H9 (cell line): ENCODE measurements around the gene ACSL3. TPM values are rescaled to one million over a fixed set of nuclear protein-coding genes. Genes with fewer than 3 reads are reported as not detected.
"Not testable (repeated sequence)": the region's sequence is repeated elsewhere in the genome, so short reads cannot be mapped to it uniquely, and the experiment has no call there.

Source experiments
- DNase-seq: peaks from one replicate; pipeline ENCODE4 v3.0.0-alpha.2; 2017
- H2AFZ ChIP-seq: one replicate; pipeline ENCODE4 v1.6.1; 2013; ENCODE audit warnings: mild to moderate bottlenecking, low read length, control low read depth, moderate library complexity
- H2AK5ac ChIP-seq: 2 replicates; pipeline ENCODE4 v1.6.1; 2013; ENCODE audit warnings: low read length, control low read depth, mixed read lengths; ENCODE audit not compliant: insufficient read length
- H2BK120ac ChIP-seq: one replicate; pipeline ENCODE4 v1.6.1; 2013; ENCODE audit warnings: low read depth, mild to moderate bottlenecking, low read length, control low read depth, inconsistent platforms; ENCODE audit not compliant: poor library complexity, severe bottlenecking
- H2BK12ac ChIP-seq: 2 replicates; pipeline ENCODE4 v1.6.1; 2013; ENCODE audit warnings: low read length, control low read depth, mixed read lengths, low read depth; ENCODE audit not compliant: insufficient read length
- H2BK15ac ChIP-seq: 2 replicates; pipeline ENCODE4 v1.6.1; 2013; ENCODE audit warnings: low read depth, low read length, control low read depth
- H2BK20ac ChIP-seq: one replicate; pipeline ENCODE4 v1.6.1; 2013; ENCODE audit warnings: low read depth, mild to moderate bottlenecking, low read length, control low read depth, inconsistent platforms; ENCODE audit not compliant: poor library complexity, severe bottlenecking
- H2BK5ac ChIP-seq: 2 replicates; pipeline ENCODE4 v1.6.1; 2013; ENCODE audit warnings: low read length, control low read depth, mixed read lengths; ENCODE audit not compliant: insufficient read length
- H3K14ac ChIP-seq: 2 replicates; pipeline ENCODE4 v1.6.1; 2013; ENCODE audit warnings: low read length, control low read depth; ENCODE audit not compliant: insufficient read depth
- H3K18ac ChIP-seq: 2 replicates; pipeline ENCODE4 v1.6.1; 2013; ENCODE audit warnings: low read depth, mild to moderate bottlenecking, mixed read lengths, low read length, control low read depth; ENCODE audit not compliant: insufficient read length
- H3K23ac ChIP-seq: 2 replicates; pipeline ENCODE4 v1.6.1; 2013; ENCODE audit warnings: low read length, control low read depth, mixed read lengths, low read depth; ENCODE audit not compliant: insufficient read length
- H3K23me2 ChIP-seq: 2 replicates; pipeline ENCODE4 v1.6.1; 2013; ENCODE audit warnings: low read depth, mild to moderate bottlenecking, mixed read lengths, low read length, control low read depth; ENCODE audit not compliant: insufficient read length, poor library complexity, severe bottlenecking
- H3K27ac ChIP-seq: 2 replicates; pipeline ENCODE4 v1.5.1; 2013; ENCODE audit warnings: low read length, control low read depth, mixed read lengths, low read depth; ENCODE audit not compliant: insufficient read length
- H3K27me3 ChIP-seq: 2 replicates; pipeline ENCODE4 v1.6.1; 2013; ENCODE audit warnings: low read length, control low read depth, inconsistent platforms; ENCODE audit not compliant: insufficient read depth
- H3K4ac ChIP-seq: 2 replicates; pipeline ENCODE4 v1.6.1; 2013; ENCODE audit warnings: low read depth, mild to moderate bottlenecking, control low read depth, inconsistent platforms, low read length, moderate library complexity
- H3K4me1 ChIP-seq: 2 replicates; pipeline ENCODE4 v1.6.1; 2013; ENCODE audit warnings: low read length, control low read depth, inconsistent platforms; ENCODE audit not compliant: insufficient read depth
- H3K4me2 ChIP-seq: 2 replicates; pipeline ENCODE4 v1.6.1; 2013; ENCODE audit warnings: low read length, control low read depth, mixed read lengths; ENCODE audit not compliant: insufficient read length, insufficient read depth
- H3K56ac ChIP-seq: 2 replicates; pipeline ENCODE4 v1.6.1; 2013; ENCODE audit warnings: low read depth, mild to moderate bottlenecking, mixed read lengths, low read length, control low read depth; ENCODE audit not compliant: insufficient read length
- H3K79me1 ChIP-seq: 2 replicates; pipeline ENCODE4 v1.6.1; 2013; ENCODE audit warnings: low read depth, mild to moderate bottlenecking, moderate library complexity, low read length, control low read depth, inconsistent platforms; ENCODE audit not compliant: insufficient read depth, poor library complexity, severe bottlenecking
- H3K79me2 ChIP-seq: 2 replicates; pipeline ENCODE4 v1.6.1; 2013; ENCODE audit warnings: low read length, control low read depth, inconsistent platforms; ENCODE audit not compliant: insufficient read depth
- H3K9ac ChIP-seq: 2 replicates; pipeline ENCODE4 v1.6.1; 2013; ENCODE audit warnings: low read length, control low read depth, mixed read lengths; ENCODE audit not compliant: insufficient read length; ENCODE audit errors: extremely low read depth
- H3K9me3 ChIP-seq: one replicate; pipeline ENCODE4 v1.6.1; 2013; ENCODE audit warnings: low read depth, low read length, inconsistent platforms; ENCODE audit not compliant: control insufficient read depth
- H3T11ph ChIP-seq: one replicate; pipeline ENCODE4 v1.6.1; 2013; ENCODE audit warnings: mild to moderate bottlenecking, low read length, control low read depth, inconsistent platforms
- H4K20me1 ChIP-seq: one replicate; pipeline ENCODE4 v1.6.1; 2013; ENCODE audit not compliant: control insufficient read depth, insufficient read length, insufficient read depth
- H4K5ac ChIP-seq: 2 replicates; pipeline ENCODE4 v1.6.1; 2013; ENCODE audit warnings: low read depth, mild to moderate bottlenecking, mixed read lengths, low read length, control low read depth; ENCODE audit not compliant: insufficient read length
- H4K8ac ChIP-seq: replicated peaks from 2 replicates; pipeline ENCODE4 v1.6.1; 2013; ENCODE audit warnings: low read length, control low read depth, mixed read lengths, low read depth; ENCODE audit not compliant: insufficient read length
- H4K91ac ChIP-seq: 2 replicates; pipeline ENCODE4 v1.6.1; 2013; ENCODE audit warnings: low read depth, mild to moderate bottlenecking, moderate library complexity, mixed read lengths, low read length, control low read depth; ENCODE audit not compliant: insufficient read length
- H3K27ac Mint-ChIP-seq, 3 experiments: 2 replicates in 2 of 3; 3 replicates in 1 of 3; pipeline ENCODE4 v1.8.0; 2020 to 2021; ENCODE audit warnings: mixed read lengths in 3 of 3, mild to moderate bottlenecking in 1 of 3, moderate library complexity in 1 of 3
- H3K27me3 Mint-ChIP-seq: 2 replicates; pipeline ENCODE4 v1.8.0; 2021; ENCODE audit warnings: low read depth, mild to moderate bottlenecking, moderate library complexity, mixed read lengths
- H3K36me3 Mint-ChIP-seq, 3 experiments: 2 replicates in 2 of 3; 3 replicates in 1 of 3; pipeline ENCODE4 v1.8.0; 2020 to 2021; ENCODE audit warnings: low read depth in 3 of 3, mixed read lengths in 3 of 3; ENCODE audit not compliant: insufficient read depth in 1 of 3
- H3K4me1 Mint-ChIP-seq, 2 experiments: 2 replicates each; pipeline ENCODE4 v1.8.0; 2020; ENCODE audit warnings: mixed read lengths in 2 of 2
- H3K4me3 Mint-ChIP-seq, 2 experiments: 2 replicates in 1 of 2; 3 replicates in 1 of 2; pipeline ENCODE4 v1.8.0; 2020 to 2021; ENCODE audit warnings: mild to moderate bottlenecking in 2 of 2, mixed read lengths in 2 of 2, moderate library complexity in 1 of 2
- H3K9me3 Mint-ChIP-seq, 2 experiments: 2 replicates in 1 of 2; 3 replicates in 1 of 2; pipeline ENCODE4 v1.8.0; 2020; ENCODE audit warnings: mild to moderate bottlenecking in 2 of 2, mixed read lengths in 2 of 2, moderate library complexity in 1 of 2
- CTCF ChIP-seq: fragments of 200-600 bp; sonication (generic); conservative IDR thresholded peaks from 3 replicates; pipeline ENCODE4 v1.8.0; 2021; ENCODE audit warnings: antibody characterized with exemption, mild to moderate bottlenecking
- WGBS: extraction: QIAGEN DNeasy Blood & Tissue Kit; methylation state at CpG from one replicate; pipeline ENCODE4 v1.1.7; 2013; ENCODE audit warnings: missing lambda C conversion rate, low lambda C conversion rate, mixed read lengths; ENCODE audit not compliant: insufficient read length; ENCODE audit errors: extremely low coverage; 5-methylcytosine and 5-hydroxymethylcytosine counted together
- total RNA-seq: library from RNA; stranded (reverse); gene quantifications from 2 replicates; pipeline ENCODE4 v1.2.1, GENCODE V29; 2021

ACSL3 gene
- total RNA-seq, 1 experiment from 2014 or later, result 60.9 TPM

DNA sequence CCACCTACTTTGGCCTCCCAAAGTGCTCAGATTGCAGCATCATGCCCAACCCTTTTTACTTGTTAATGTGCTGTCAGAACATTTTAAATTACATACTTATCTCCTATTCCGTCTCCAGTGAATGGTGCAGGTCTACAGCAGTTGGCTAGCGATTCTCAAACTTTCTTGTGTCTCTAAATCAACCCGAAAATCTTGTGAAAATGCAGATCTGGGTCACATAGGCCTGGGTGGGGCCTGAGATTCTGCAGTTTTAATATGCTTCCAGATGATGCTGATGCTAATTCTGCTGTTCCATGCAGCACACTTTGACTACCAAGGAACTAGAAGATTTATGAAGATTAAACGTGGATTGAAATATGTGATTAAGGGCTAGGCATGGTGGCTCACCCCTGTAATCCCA, 14.8 kb upstream of the ACSL3 start:
- H3T11ph ChIP-seq, result no peak overlapping the region
- H4K20me1 ChIP-seq, result no peaks in the 10 kb centered on the region
- no peak overlapping the region for H3K4me3 Mint-ChIP-seq
- peaks cover 0 to 3% of the 10 kb centered on the region in 2 experiments; a peak in 1 of 4 replicates for H3K4me1 Mint-ChIP-seq
- no peak overlapping the region for H3K14ac ChIP-seq
- H3K23ac ChIP-seq, result no peak overlapping the region
- H2BK5ac ChIP-seq, result no peak overlapping the region
- no peak overlapping the region for H3K56ac ChIP-seq
- no peaks in the 10 kb centered on the region for H3K4me1 ChIP-seq
- H3K4ac ChIP-seq, result no peak overlapping the region
- H2AK5ac ChIP-seq, result no peak overlapping the region
- H4K8ac ChIP-seq, result no peak overlapping the region
- H3K9ac ChIP-seq, result no peak overlapping the region
- no peaks in the 10 kb centered on the region for H3K27me3 Mint-ChIP-seq
- H2BK120ac ChIP-seq, result no peak overlapping the region
- H3K9me3 ChIP-seq, result no peaks in the 10 kb centered on the region
- no peaks in the 10 kb centered on the region for H3K79me2 ChIP-seq
- TF ChIP-seq CTCF, result no peak
- H3K36me3 Mint-ChIP-seq, result no peaks in the 10 kb centered on the region
- H2AFZ ChIP-seq, result no peak overlapping the region
- no peak overlapping the region for H2BK20ac ChIP-seq
- H3K4me2 ChIP-seq, result no peak overlapping the region
- H3K79me1 ChIP-seq, result no peaks in the 10 kb centered on the region
- H4K5ac ChIP-seq, result no peak overlapping the region
- no peak overlapping the region for H3K27ac Mint-ChIP-seq
- no peaks in the 10 kb centered on the region for H3K9me3 Mint-ChIP-seq
- H3K27ac ChIP-seq, result no peak overlapping the region
- WGBS, result no CpG with 5 or more reads among the region's 4 CpGs
- H4K91ac ChIP-seq, result no peak overlapping the region
- H2BK15ac ChIP-seq, result no peak overlapping the region
- H3K23me2 ChIP-seq, result no peaks in the 10 kb centered on the region
- H2BK12ac ChIP-seq, result no peak overlapping the region
- H3K27me3 ChIP-seq, result no peaks in the 10 kb centered on the region
- DNase-seq, result no peak
- H3K18ac ChIP-seq, result no peak overlapping the region

GRCh38 chr2:222848031-222848430, 12.8 kb upstream of the ACSL3 start:
- H3K4ac ChIP-seq, H2BK15ac ChIP-seq, H2BK12ac ChIP-seq, H3K56ac ChIP-seq, H3K23ac ChIP-seq, H3K9me3 Mint-ChIP-seq, H3K4me2 ChIP-seq, H3K27ac ChIP-seq, H4K8ac ChIP-seq, H3K27ac Mint-ChIP-seq, H3K27me3 Mint-ChIP-seq, H4K5ac ChIP-seq, H3K9ac ChIP-seq, H3K4me1 ChIP-seq, H4K20me1 ChIP-seq, H2BK20ac ChIP-seq, H3K4me1 Mint-ChIP-seq, H3K14ac ChIP-seq, H2AFZ ChIP-seq, H2BK120ac ChIP-seq, H3K23me2 ChIP-seq, H2BK5ac ChIP-seq, H3K4me3 Mint-ChIP-seq, H3K9me3 ChIP-seq, H4K91ac ChIP-seq, H3T11ph ChIP-seq, H3K27me3 ChIP-seq, H2AK5ac ChIP-seq, H3K36me3 Mint-ChIP-seq, H3K79me2 ChIP-seq, H3K18ac ChIP-seq, H3K79me1 ChIP-seq, DNase-seq: not testable (repeated sequence)
- no CpG with 5 or more reads among the region's 6 CpGs for WGBS
